Stimulated activated CD8-positive, alpha-beta memory T cell treated with anti-CD3 and anti-CD28 coated beads, Interleukin-12 subunit alpha, Interleukin-12 subunit beta, amount 100 ng/mL, for 24 hours (primary cell): ENCODE data around the gene RFX4.

Experiments
- DNase-seq: peaks from one replicate; pipeline ENCODE4 v3.0.0-alpha.2; 2020; ENCODE audit errors: extremely low read depth

Gene RFX4

GRCh38 chr12:106766393-106766826, 183.6 kb downstream of the RFX4 start:
- no peak for DNase-seq

GRCh38 chr12:106767206-106767605, 184.4 kb downstream of the RFX4 start:
- DNase-seq = no peak

GRCh38 chr12:106767954-106768822, 185.4 kb downstream of the RFX4 start:
- DNase-seq = no peak

GRCh38 chr12:106769078-106769477, 186.3 kb downstream of the RFX4 start:
- DNase-seq = no peak

GRCh38 chr12:106769546-106769945, 186.7 kb downstream of the RFX4 start:
- no peak for DNase-seq

GRCh38 chr12:106771425-106771824, 188.6 kb downstream of the RFX4 start:
- DNase-seq = no peak

- no peak for DNase-seq
Observed at GRCh38 chr12:106773286-106774004, 190.6 kb downstream of the RFX4 start.

- peak; percentile 53 for DNase-seq
Observed at GRCh38 chr12:106774005-106774807, 191.4 kb downstream of the RFX4 start, which contains the start of gene RIC8B. RIC8B (plus strand) TSS chr12:106774682; CDS start chr12:106774746, 64 bp downstream.

GRCh38 chr12:106774808-106775524, 192.2 kb downstream of the RFX4 start:
- no peak for DNase-seq

GRCh38 chr12:106776897-106777296, 194.1 kb downstream of the RFX4 start:
- no peak for DNase-seq

- no peak for DNase-seq
Observed at GRCh38 chr12:106780010-106780631, 197.3 kb downstream of the RFX4 start.

- no peak for DNase-seq
Observed at GRCh38 chr12:106782619-106783018, 199.8 kb downstream of the RFX4 start.

- no peak for DNase-seq
Observed at GRCh38 chr12:106783515-106783914, 200.7 kb downstream of the RFX4 start.

GRCh38 chr12:106790020-106790419, 207.2 kb downstream of the RFX4 start:
- DNase-seq = no peak

GRCh38 chr12:106791531-106791930, 208.7 kb downstream of the RFX4 start:
- no peak for DNase-seq

- no peak for DNase-seq
Observed at GRCh38 chr12:106794369-106794768, 211.6 kb downstream of the RFX4 start.

GRCh38 chr12:106801167-106801708, 218.4 kb downstream of the RFX4 start:
- DNase-seq = no peak

GRCh38 chr12:106801830-106802533, 219.2 kb downstream of the RFX4 start:
- DNase-seq = no peak

- no peak for DNase-seq
Observed at GRCh38 chr12:106804668-106805067, 221.9 kb downstream of the RFX4 start.
